GM21515 (cell line): Measurements from ENCODE around the gene ZNF385D.
"Not testable (repeated sequence)": the region's sequence is repeated elsewhere in the genome, so short reads cannot be mapped to it uniquely, and the experiment has no call there.

ENCODE experiments used
- ATAC-seq: cut with Tn5 transposase; IDR thresholded peaks from one replicate; pipeline ENCODE4 v1.9.1; 2021; ENCODE audit not compliant: unreplicated experiment

ZNF385D gene

GRCh38 chr3:21524133-21524532, 226.9 kb downstream of the ZNF385D start:
- ATAC-seq: no peak

- no peak for ATAC-seq
These were observed 230.7 kb downstream of the ZNF385D start for GRCh38 chr3:21520106-21520963.

- no peak for ATAC-seq
These were observed 233.8 kb downstream of the ZNF385D start for GRCh38 chr3:21517184-21517583.

GRCh38 chr3:21515417-21515816, 235.6 kb downstream of the ZNF385D start:
- no peak for ATAC-seq

- ATAC-seq: no peak
These were observed 241.1 kb downstream of the ZNF385D start for GRCh38 chr3:21509731-21510470.

GRCh38 chr3:21508246-21508645, 242.8 kb downstream of the ZNF385D start:
- ATAC-seq: no peak

- ATAC-seq: no peak
These were observed 245.1 kb downstream of the ZNF385D start for GRCh38 chr3:21505711-21506460.

- ATAC-seq: no peak
These were observed 248.4 kb downstream of the ZNF385D start for GRCh38 chr3:21502656-21503055.

GRCh38 chr3:21500834-21501233, 250.2 kb downstream of the ZNF385D start:
- ATAC-seq: no peak

GRCh38 chr3:21490671-21491070, 260.3 kb downstream of the ZNF385D start:
- ATAC-seq: not testable (repeated sequence)

GRCh38 chr3:21487520-21487919, 263.5 kb downstream of the ZNF385D start:
- no peak for ATAC-seq

GRCh38 chr3:21486024-21486935, 264.7 kb downstream of the ZNF385D start:
- not testable (repeated sequence) for ATAC-seq

GRCh38 chr3:21484828-21485144, 266.2 kb downstream of the ZNF385D start:
- ATAC-seq: no peak

- no peak for ATAC-seq
These were observed 266.8 kb downstream of the ZNF385D start for GRCh38 chr3:21484057-21484827.

GRCh38 chr3:21481991-21482390, 269.0 kb downstream of the ZNF385D start:
- no peak for ATAC-seq

- ATAC-seq: no peak
These were observed 273.3 kb downstream of the ZNF385D start for GRCh38 chr3:21477541-21478288.

- ATAC-seq: no peak
These were observed 284.5 kb downstream of the ZNF385D start for GRCh38 chr3:21466476-21466875.

- no peak for ATAC-seq
These were observed 286.3 kb downstream of the ZNF385D start for GRCh38 chr3:21464746-21465145.

GRCh38 chr3:21463319-21463718, 287.7 kb downstream of the ZNF385D start:
- ATAC-seq: no peak
